Mesendoderm (in vitro differentiated cells): Measurements from ENCODE around the gene KNOP1. TPM values are rescaled to one million over a fixed set of nuclear protein-coding genes. Genes with fewer than 3 reads are reported as not detected.

Source experiments
- DNase-seq: peaks from one replicate; pipeline ENCODE4 v3.0.0; 2013
- H2AK5ac ChIP-seq: 2 replicates; pipeline ENCODE4 v1.6.1; 2013; ENCODE audit warnings: low read length, inconsistent platforms
- H2BK120ac ChIP-seq: 2 replicates; pipeline ENCODE4 v1.6.1; 2013; ENCODE audit warnings: low read depth, mild to moderate bottlenecking, low read length, moderate library complexity, mixed read lengths
- H2BK15ac ChIP-seq: replicated peaks from 2 replicates; pipeline ENCODE4 v1.6.1; 2013; ENCODE audit warnings: low read depth, mild to moderate bottlenecking, moderate library complexity
- H2BK5ac ChIP-seq: 2 replicates; pipeline ENCODE4 v1.6.1; 2013; ENCODE audit warnings: low read length, inconsistent platforms
- H3K18ac ChIP-seq: 2 replicates; pipeline ENCODE4 v1.6.1; 2013; ENCODE audit warnings: mild to moderate bottlenecking, low read length, mixed read lengths
- H3K23ac ChIP-seq: one replicate; pipeline ENCODE4 v1.6.1; 2013; ENCODE audit warnings: low read length
- H3K27ac ChIP-seq: 2 replicates; pipeline ENCODE4 v1.5.1; 2013; ENCODE audit warnings: low read depth, mild to moderate bottlenecking, inconsistent platforms, low read length, moderate library complexity
- H3K27me3 ChIP-seq: 2 replicates; pipeline ENCODE4 v1.6.1; 2013; ENCODE audit warnings: low read length, control low read depth, mild to moderate bottlenecking, inconsistent platforms; ENCODE audit not compliant: insufficient read depth, poor library complexity
- H3K36me3 ChIP-seq: 2 replicates; pipeline ENCODE4 v1.6.1; 2013; ENCODE audit warnings: low read length, inconsistent platforms; ENCODE audit not compliant: control insufficient read depth, insufficient read depth
- H3K4ac ChIP-seq: one replicate; pipeline ENCODE4 v1.6.1; 2013; ENCODE audit warnings: low read depth, mild to moderate bottlenecking, low read length, moderate library complexity
- H3K4me1 ChIP-seq: 2 replicates; pipeline ENCODE4 v1.6.1; 2013; ENCODE audit warnings: low read depth, low read length, inconsistent platforms; ENCODE audit not compliant: control insufficient read depth
- H3K4me2 ChIP-seq: 2 replicates; pipeline ENCODE4 v1.6.1; 2013; ENCODE audit warnings: low read length
- H3K4me3 ChIP-seq: 2 replicates; pipeline ENCODE4 v1.5.1; 2013; ENCODE audit warnings: mild to moderate bottlenecking, low read length
- H3K56ac ChIP-seq: one replicate; pipeline ENCODE4 v1.6.1; 2013; ENCODE audit warnings: low read length
- H3K79me1 ChIP-seq: 2 replicates; pipeline ENCODE4 v1.6.1; 2013; ENCODE audit warnings: low read length, inconsistent platforms
- H3K79me2 ChIP-seq: 2 replicates; pipeline ENCODE4 v1.6.1; 2013; ENCODE audit warnings: mild to moderate bottlenecking, low read length; ENCODE audit not compliant: control insufficient read depth, insufficient read depth
- H3K9ac ChIP-seq: 2 replicates; pipeline ENCODE4 v1.6.1; 2013; ENCODE audit warnings: low read length, inconsistent platforms
- H4K5ac ChIP-seq: one replicate; pipeline ENCODE4 v1.6.1; 2013; ENCODE audit warnings: low read length
- H4K8ac ChIP-seq: one replicate; pipeline ENCODE4 v1.6.1; 2013; ENCODE audit warnings: low read depth, mild to moderate bottlenecking, control low read depth, low read length, moderate library complexity
- WGBS: extraction: QIAGEN DNeasy Blood & Tissue Kit; methylation state at CpG from one replicate; pipeline ENCODE4 v1.1.7; 2013; ENCODE audit warnings: low lambda C conversion rate, missing lambda C conversion rate; ENCODE audit not compliant: insufficient coverage; ENCODE audit errors: extremely low coverage; 5-methylcytosine and 5-hydroxymethylcytosine counted together
- polyA plus RNA-seq, 2 experiments: library from polyadenylated mRNA; stranded (reverse); fragments of 200-250 nt; gene quantifications; one replicate each; pipeline ENCODE4 v1.2.3, GENCODE V29; 2013

The KNOP1 gene
- 140 TPM for polyA plus RNA-seq (2013, experiment 1 of 2)
- 147 TPM for polyA plus RNA-seq (2013, experiment 2 of 2)

GRCh38 chr16:19717741-19718623, at the start of gene KNOP1, which contains the start of gene IQCK:
KNOP1 (minus strand) TSS chr16:19718227; CDS start chr16:19715035, 3,192 bp downstream.
IQCK (plus strand) TSS chr16:19718271; CDS start chr16:19718307, 36 bp downstream.
- H2AK5ac ChIP-seq = peak within 1 kb of the TSS; percentile 73
- H4K8ac ChIP-seq = peak within 1 kb of the TSS; percentile 5
- peak within 1 kb of the TSS; percentile 99 for H3K56ac ChIP-seq
- peak within 1 kb of the TSS; percentile 94 for H3K4me3 ChIP-seq
- peaks cover 55% of the 10 kb centered on the region for H3K79me2 ChIP-seq
- peak within 1 kb of the TSS; percentile 80 for H2BK5ac ChIP-seq
- no peak within 1 kb of the TSS for H2BK15ac ChIP-seq
- peak within 1 kb of the TSS; percentile 96 for H3K18ac ChIP-seq
- DNase-seq = peak; percentile 95
- peak within 1 kb of the TSS; percentile 5 for H4K5ac ChIP-seq
- peaks cover 5% of the 10 kb centered on the region for H3K36me3 ChIP-seq
- peaks cover 18% of the 10 kb centered on the region for H3K79me1 ChIP-seq
- peaks cover 14% of the 10 kb centered on the region for H3K4me1 ChIP-seq
- peak within 1 kb of the TSS; percentile 48 for H3K23ac ChIP-seq
- H3K4ac ChIP-seq = peak within 1 kb of the TSS; percentile 96
- H3K4me2 ChIP-seq = peak within 1 kb of the TSS; percentile 88
- H2BK120ac ChIP-seq = peak within 1 kb of the TSS; percentile 21
- peak within 1 kb of the TSS; percentile 71 for H3K9ac ChIP-seq
- peak within 1 kb of the TSS; percentile 84 for H3K27ac ChIP-seq
- H3K27me3 ChIP-seq = no peaks in the 10 kb centered on the region
- no CpG with 5 or more reads among the region's 88 CpGs for WGBS

GRCh38 chr16:19767497-19767896, 49.5 kb upstream of the KNOP1 start:
- Histone ChIP-seq H3K27me3 (no peaks in the 10 kb centered on the region), H3K79me2 (no peaks in the 10 kb centered on the region), H3K27ac (no peak overlapping the region), H3K4me1 (no peaks in the 10 kb centered on the region), H4K5ac (no peak overlapping the region), H3K56ac (no peak overlapping the region), H3K4me3 (no peak overlapping the region), H2AK5ac (no peak overlapping the region), H3K79me1 (no peaks in the 10 kb centered on the region), H3K18ac (no peak overlapping the region), H3K36me3 (no peaks in the 10 kb centered on the region), H3K4me2 (no peak overlapping the region), H3K4ac (no peak overlapping the region), H4K8ac (no peak overlapping the region), H2BK5ac (no peak overlapping the region), H3K23ac (no peak overlapping the region), H2BK120ac (no peak overlapping the region), H2BK15ac (no peak overlapping the region), H3K9ac (no peak overlapping the region)
- no CpG with 5 or more reads among the region's 13 CpGs for WGBS
- no peak for DNase-seq

- no peak overlapping the region for H3K27ac ChIP-seq
- no peak overlapping the region for H4K8ac ChIP-seq
- H3K27me3 ChIP-seq = no peaks in the 10 kb centered on the region
- no peak overlapping the region for H2BK15ac ChIP-seq
- no peaks in the 10 kb centered on the region for H3K36me3 ChIP-seq
- no peak overlapping the region for H2BK5ac ChIP-seq
- no peak overlapping the region for H3K18ac ChIP-seq
- no peaks in the 10 kb centered on the region for H3K79me2 ChIP-seq
- H3K9ac ChIP-seq = no peak overlapping the region
- H3K79me1 ChIP-seq = no peaks in the 10 kb centered on the region
- no peak for DNase-seq
- H3K4me2 ChIP-seq = no peak overlapping the region
- no peak overlapping the region for H3K4me3 ChIP-seq
- no peak overlapping the region for H2AK5ac ChIP-seq
- H4K5ac ChIP-seq = no peak overlapping the region
- no peak overlapping the region for H2BK120ac ChIP-seq
- no CpG with 5 or more reads among the region's 9 CpGs for WGBS
- H3K23ac ChIP-seq = no peak overlapping the region
- H3K56ac ChIP-seq = no peak overlapping the region
- no peak overlapping the region for H3K4ac ChIP-seq
- H3K4me1 ChIP-seq = no peaks in the 10 kb centered on the region
Measured at GRCh38 chr16:19766988-19767387, 49.0 kb upstream of the KNOP1 start.

GRCh38 chr16:19766554-19766884, 48.5 kb upstream of the KNOP1 start:
- H3K4me3 ChIP-seq = no peak overlapping the region
- no peaks in the 10 kb centered on the region for H3K79me2 ChIP-seq
- no peak for DNase-seq
- no peak overlapping the region for H3K23ac ChIP-seq
- no peak overlapping the region for H4K8ac ChIP-seq
- H2BK5ac ChIP-seq = no peak overlapping the region
- H3K4me1 ChIP-seq = no peaks in the 10 kb centered on the region
- no peaks in the 10 kb centered on the region for H3K79me1 ChIP-seq
- no peak overlapping the region for H3K9ac ChIP-seq
- WGBS = no CpG with 5 or more reads among the region's 3 CpGs
- H2BK120ac ChIP-seq = no peak overlapping the region
- no peak overlapping the region for H3K27ac ChIP-seq
- H2BK15ac ChIP-seq = no peak overlapping the region
- no peaks in the 10 kb centered on the region for H3K36me3 ChIP-seq
- H3K4ac ChIP-seq = no peak overlapping the region
- no peaks in the 10 kb centered on the region for H3K27me3 ChIP-seq
- H4K5ac ChIP-seq = no peak overlapping the region
- H3K18ac ChIP-seq = no peak overlapping the region
- no peak overlapping the region for H3K56ac ChIP-seq
- H2AK5ac ChIP-seq = no peak overlapping the region
- no peak overlapping the region for H3K4me2 ChIP-seq

- no peak overlapping the region for H2AK5ac ChIP-seq
- H3K79me2 ChIP-seq = no peaks in the 10 kb centered on the region
- no CpG with 5 or more reads among the region's 6 CpGs for WGBS
- no peak overlapping the region for H3K18ac ChIP-seq
- DNase-seq = no peak
- H4K5ac ChIP-seq = no peak overlapping the region
- H3K4me3 ChIP-seq = no peak overlapping the region
- H3K9ac ChIP-seq = no peak overlapping the region
- no peaks in the 10 kb centered on the region for H3K36me3 ChIP-seq
- H3K27me3 ChIP-seq = no peaks in the 10 kb centered on the region
- no peak overlapping the region for H3K4ac ChIP-seq
- no peak overlapping the region for H2BK120ac ChIP-seq
- H3K23ac ChIP-seq = no peak overlapping the region
- H2BK5ac ChIP-seq = no peak overlapping the region
- H3K4me1 ChIP-seq = no peaks in the 10 kb centered on the region
- H3K27ac ChIP-seq = no peak overlapping the region
- no peak overlapping the region for H3K4me2 ChIP-seq
- H3K56ac ChIP-seq = no peak overlapping the region
- no peak overlapping the region for H4K8ac ChIP-seq
- no peak overlapping the region for H2BK15ac ChIP-seq
- no peaks in the 10 kb centered on the region for H3K79me1 ChIP-seq
Measured at GRCh38 chr16:19765860-19766553, 48.0 kb upstream of the KNOP1 start.
